Prostate gland (tissue), 2 donors: ENCODE results near the gene SNAPC4.

ENCODE experiments used
- CTCF ChIP-seq, 4 experiments: fragments of 200-600 bp in 2 of 4; fragments of 450-650 bp in 2 of 4; sonication (generic) in 2 of 4; IDR thresholded peaks; 1 replicate in 3 of 4; 2 replicates in 1 of 4; pipeline ENCODE4 v1.5.1; 2016 to 2019; ENCODE audit warnings: antibody characterized with exemption in 4 of 4, mild to moderate bottlenecking in 2 of 4, moderate library complexity in 2 of 4
- POLR2AphosphoS5 ChIP-seq: sonication (generic); formaldehyde crosslinking; IDR thresholded peaks from one replicate; pipeline ENCODE4 v1.6.1; 2017; ENCODE audit warnings: antibody characterized with exemption

GRCh38 chr9:136389396-136389795 lies 10.6 kb downstream of the SNAPC4 start:
- TF ChIP-seq CTCF (IDR thresholded peaks at IDR 0.05): no peak
- no peak for TF ChIP-seq POLR2AphosphoS5
